Osteoblast (primary cell): Measurements from ENCODE around the gene KIFAP3. TPM values are rescaled to one million over a fixed set of nuclear protein-coding genes. Genes with fewer than 3 reads are reported as not detected.

Experiments
- DNase-seq: peaks from one replicate; pipeline ENCODE4 v3.0.0; 2011; ENCODE audit warnings: low spot score, mixed read lengths; ENCODE audit not compliant: insufficient read length; ENCODE audit errors: missing footprints
- H2AFZ ChIP-seq: 2 replicates; pipeline ENCODE4 v1.6.0; 2011; ENCODE audit warnings: mild to moderate bottlenecking, low read length
- H3K27ac ChIP-seq: 2 replicates; pipeline ENCODE4 v1.5.1; 2011; ENCODE audit warnings: mild to moderate bottlenecking, low read depth, low read length, moderate library complexity
- H3K27me3 ChIP-seq: 2 replicates; pipeline ENCODE4 v1.6.0; 2012; ENCODE audit warnings: mild to moderate bottlenecking, control low read depth, inconsistent platforms, low read length, moderate library complexity; ENCODE audit not compliant: insufficient read depth
- H3K36me3 ChIP-seq: 2 replicates; pipeline ENCODE4 v1.5.1; 2011; ENCODE audit warnings: mild to moderate bottlenecking, low read length, control low read depth, moderate library complexity; ENCODE audit not compliant: insufficient read depth
- H3K4me1 ChIP-seq: 2 replicates; pipeline ENCODE4 v1.5.1; 2011; ENCODE audit warnings: mild to moderate bottlenecking, low read length, control low read depth, moderate library complexity; ENCODE audit not compliant: insufficient read depth
- H3K4me2 ChIP-seq: 2 replicates; pipeline ENCODE4 v1.6.0; 2011; ENCODE audit warnings: mild to moderate bottlenecking, low read length; ENCODE audit not compliant: insufficient read depth
- H3K4me3 ChIP-seq: fragments of 200-600 bp; sonication (generic); 3 replicates; pipeline ENCODE4 v1.5.1; 2012; ENCODE audit warnings: mild to moderate bottlenecking, low read length, inconsistent platforms; ENCODE audit not compliant: insufficient read depth
- H3K79me2 ChIP-seq: 2 replicates; pipeline ENCODE4 v1.6.0; 2012; ENCODE audit warnings: mild to moderate bottlenecking, low read length, control low read depth, inconsistent platforms; ENCODE audit not compliant: insufficient read depth
- H3K9me3 ChIP-seq: 2 replicates; pipeline ENCODE4 v1.5.1; 2011; ENCODE audit warnings: low read depth, low read length, control low read depth
- H4K20me1 ChIP-seq: 2 replicates; pipeline ENCODE4 v1.6.0; 2012; ENCODE audit warnings: mild to moderate bottlenecking, low read length, control low read depth; ENCODE audit not compliant: insufficient read depth
- CTCF ChIP-seq: IDR thresholded peaks from 2 replicates; pipeline ENCODE4 v1.5.1; 2011; ENCODE audit warnings: mild to moderate bottlenecking, low read depth, low read length, moderate library complexity; ENCODE audit errors: extremely low read depth
- total RNA-seq: library from RNA; depleted of rRNA; stranded (reverse); fragments of >200 nt; gene quantifications from 2 replicates; pipeline ENCODE4 v1.2.3, GENCODE V29; 2012

Gene KIFAP3
- total RNA-seq, 1 donor, result 44.9 TPM

GRCh38 chr1:169957884-169958283, 116.6 kb downstream of the KIFAP3 start:
- Histone ChIP-seq H3K9me3 (no peaks in the 10 kb centered on the region), H3K4me1 (no peaks in the 10 kb centered on the region), H3K27ac (no peak overlapping the region), H4K20me1 (no peaks in the 10 kb centered on the region), H3K4me3 (no peak overlapping the region), H3K27me3 (no peaks in the 10 kb centered on the region), H3K4me2 (no peak overlapping the region), H3K36me3 (no peaks in the 10 kb centered on the region), H3K79me2 (no peaks in the 10 kb centered on the region), H2AFZ (no peak overlapping the region)
- no peak for TF ChIP-seq CTCF
- DNase-seq, result no peak

- no peak for DNase-seq
- Histone ChIP-seq H3K4me3 (no peak overlapping the region), H3K9me3 (no peaks in the 10 kb centered on the region), H4K20me1 (no peaks in the 10 kb centered on the region), H3K4me1 (peaks cover 6% of the 10 kb centered on the region), H3K79me2 (no peaks in the 10 kb centered on the region), H3K27me3 (no peaks in the 10 kb centered on the region), H3K27ac (no peak overlapping the region), H3K36me3 (no peaks in the 10 kb centered on the region), H2AFZ (no peak overlapping the region), H3K4me2 (no peak overlapping the region)
- no peak for TF ChIP-seq CTCF
These were observed 123.4 kb downstream of the KIFAP3 start for GRCh38 chr1:169951108-169951507.

GRCh38 chr1:169949139-169949538, 125.4 kb downstream of the KIFAP3 start:
- H4K20me1 ChIP-seq, result no peaks in the 10 kb centered on the region
- H3K27ac ChIP-seq, result no peak overlapping the region
- peak overlapping the region; percentile 11 for H3K4me2 ChIP-seq
- peaks cover 6% of the 10 kb centered on the region for H3K4me1 ChIP-seq
- no peak for DNase-seq
- H3K4me3 ChIP-seq, result no peak overlapping the region
- no peaks in the 10 kb centered on the region for H3K79me2 ChIP-seq
- no peaks in the 10 kb centered on the region for H3K27me3 ChIP-seq
- no peak for TF ChIP-seq CTCF
- H3K36me3 ChIP-seq, result no peaks in the 10 kb centered on the region
- H2AFZ ChIP-seq, result no peak overlapping the region
- H3K9me3 ChIP-seq, result no peaks in the 10 kb centered on the region

GRCh38 chr1:169946206-169946605, 128.3 kb downstream of the KIFAP3 start:
- no peak overlapping the region for H3K4me3 ChIP-seq
- H2AFZ ChIP-seq, result no peak overlapping the region
- peaks cover 18% of the 10 kb centered on the region for H3K4me1 ChIP-seq
- no peak for TF ChIP-seq CTCF
- H3K27me3 ChIP-seq, result no peaks in the 10 kb centered on the region
- DNase-seq, result no peak
- H3K79me2 ChIP-seq, result no peaks in the 10 kb centered on the region
- H3K27ac ChIP-seq, result no peak overlapping the region
- H3K36me3 ChIP-seq, result no peaks in the 10 kb centered on the region
- no peaks in the 10 kb centered on the region for H3K9me3 ChIP-seq
- no peak overlapping the region for H3K4me2 ChIP-seq
- H4K20me1 ChIP-seq, result no peaks in the 10 kb centered on the region
